SK-MEL-5 (cell line): ENCODE data around the gene YBX1. TPM values are rescaled to one million over a fixed set of nuclear protein-coding genes. Genes with fewer than 3 reads are reported as not detected.
"Not testable (repeated sequence)": the region's sequence is repeated elsewhere in the genome, so short reads cannot be mapped to it uniquely, and the experiment has no call there.

Experiments used
- DNase-seq: peaks from one replicate; pipeline ENCODE4 v3.0.0-alpha.2; 2016; ENCODE audit warnings: low read depth, low spot score
- in situ Hi-C: cut with HindIII; loops from 2 replicates; pipeline ENCODE4 v1.10.0; 2016; ENCODE audit warnings: low sequenced_read_pairs, high pct_unique_total_duplicates, low pct_unique_long_range_greater_than_20kb
- total RNA-seq: library from RNA; depleted of rRNA; stranded (reverse); fragments of >200 nt; shearing (Covaris generic); gene quantifications from 2 replicates; pipeline ENCODE4 v1.2.3, GENCODE V29; 2014

The YBX1 gene
- total RNA-seq, 1 experiment from 2014 or later = 1,067 TPM

GRCh38 chr1:42740851-42741580 is 58.8 kb downstream of the YBX1 start:
- no peak for DNase-seq
- in situ Hi-C loops = no loop called here

- in situ Hi-C loops = no loop called here
- no peak for DNase-seq
Observed at GRCh38 chr1:42741706-42742105, 59.5 kb downstream of the YBX1 start.

- DNase-seq = no peak
- in situ Hi-C loops = no loop called here
Observed at GRCh38 chr1:42742141-42742540, 59.9 kb downstream of the YBX1 start.

GRCh38 chr1:42742617-42743316 is 60.5 kb downstream of the YBX1 start:
- no peak for DNase-seq
- in situ Hi-C loops = no loop called here

- DNase-seq = no peak
- in situ Hi-C loops = no loop called here
Observed at GRCh38 chr1:42743317-42744147, 61.3 kb downstream of the YBX1 start.

GRCh38 chr1:42744148-42744413 is 61.9 kb downstream of the YBX1 start:
- in situ Hi-C loops = no loop called here
- no peak for DNase-seq

- DNase-seq = no peak
- in situ Hi-C loops = no loop called here
Observed at GRCh38 chr1:42745851-42746250, 63.6 kb downstream of the YBX1 start.

- no peak for DNase-seq
- in situ Hi-C loops = no loop called here
Observed at GRCh38 chr1:42746436-42747105, 64.4 kb downstream of the YBX1 start.

GRCh38 chr1:42747125-42747524 is 64.9 kb downstream of the YBX1 start:
- DNase-seq = peak; percentile 30
- in situ Hi-C loops = no loop called here

- DNase-seq = no peak
- in situ Hi-C loops = no loop called here
Observed at GRCh38 chr1:42748021-42748420, 65.8 kb downstream of the YBX1 start.

- in situ Hi-C loops = no loop called here
- no peak for DNase-seq
Observed at GRCh38 chr1:42748461-42749410, 66.5 kb downstream of the YBX1 start.

GRCh38 chr1:42750041-42750440 is 67.8 kb downstream of the YBX1 start:
- in situ Hi-C loops = no loop called here
- DNase-seq = no peak

- in situ Hi-C loops, DNase-seq: not testable (repeated sequence)
Observed at GRCh38 chr1:42751511-42752070, 69.4 kb downstream of the YBX1 start.

GRCh38 chr1:42752284-42752683 is 70.1 kb downstream of the YBX1 start:
- no peak for DNase-seq
- in situ Hi-C loops = no loop called here

GRCh38 chr1:42753070-42753469 is 70.9 kb downstream of the YBX1 start:
- in situ Hi-C loops = no loop called here
- no peak for DNase-seq
